Measurements from ENCODE around the gene PSD.
"Not testable (repeated sequence)": the region's sequence is repeated elsewhere in the genome, so short reads cannot be mapped to it uniquely, and the experiment has no call there.

Gene PSD

DNA sequence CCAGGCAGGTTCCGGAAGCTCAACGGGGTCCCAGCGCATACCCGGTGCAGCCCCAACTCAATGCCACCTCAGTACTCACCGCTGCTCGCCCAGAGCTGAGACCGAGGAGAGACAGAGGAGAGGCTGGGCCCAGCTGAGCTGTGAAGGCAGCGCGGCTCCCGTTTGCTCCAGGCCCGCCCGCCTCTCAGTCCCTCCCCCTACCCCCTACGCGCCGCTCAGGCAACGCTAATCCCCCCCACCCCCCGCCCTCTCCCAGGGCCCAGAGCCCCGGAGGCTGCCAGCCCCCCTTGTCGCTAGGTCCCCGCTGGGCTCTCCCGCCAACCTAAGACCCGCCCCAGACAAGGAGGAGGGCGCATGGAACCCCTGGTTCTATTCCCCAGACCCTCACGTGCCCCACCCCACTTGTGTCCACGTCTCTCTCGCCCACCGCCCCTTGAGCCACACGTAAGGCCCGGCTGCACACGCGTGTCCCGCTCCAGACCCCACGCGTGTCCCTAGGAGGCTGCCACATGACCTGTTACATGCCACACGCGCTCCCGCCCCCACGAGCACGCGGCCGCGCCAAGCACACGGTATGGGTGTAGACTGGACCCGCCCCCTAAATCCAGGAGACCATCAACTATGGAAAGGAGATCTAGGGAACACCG lies at the start of gene PSD:
PSD (minus strand) TSS at position 164 of the 647 bp plus-strand sequence. CDS start 1,747 bp downstream, outside the sequence.
- in situ Hi-C loops (cut with HindIII; ENCODE audit: low pct_unique_long_range_greater_than_20kb, low sequenced_read_pairs), result no loop called here
- no peak for TF ChIP-seq JUND (IDR thresholded peaks at IDR 0.05; ENCODE audit: low read depth)
- DNase-seq (ENCODE audit: low read depth in 1 of 2, low spot score in 1 of 2), result no peak

DNA sequence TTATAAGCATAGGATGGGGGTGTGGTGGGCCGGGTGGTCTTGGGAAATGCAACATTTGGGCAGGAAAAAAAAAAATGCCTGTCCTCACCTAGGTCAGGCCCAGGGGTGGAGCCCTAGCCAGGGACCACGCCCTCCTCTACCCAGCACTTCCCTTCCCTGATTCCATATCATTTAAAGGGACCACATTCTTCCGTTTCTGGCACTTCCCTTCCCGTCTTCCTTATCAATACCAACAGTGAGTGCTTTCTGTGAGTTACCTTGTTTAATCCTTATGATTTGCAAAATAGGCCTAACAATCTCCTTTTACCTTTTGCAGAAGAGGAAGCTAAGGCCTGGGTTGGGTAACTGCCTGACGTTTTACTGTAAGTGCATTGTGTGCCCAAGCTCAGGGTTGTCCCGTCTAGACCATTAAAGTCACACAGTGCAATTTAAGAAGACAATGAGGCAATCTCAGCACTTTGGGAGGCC lies 49.4 kb upstream of the PSD start:
- in situ Hi-C loops (cut with HindIII; ENCODE audit: low pct_unique_long_range_greater_than_20kb, low sequenced_read_pairs), result no loop called here
- no peak for DNase-seq (ENCODE audit: low read depth in 1 of 2, low spot score in 1 of 2)

DNA sequence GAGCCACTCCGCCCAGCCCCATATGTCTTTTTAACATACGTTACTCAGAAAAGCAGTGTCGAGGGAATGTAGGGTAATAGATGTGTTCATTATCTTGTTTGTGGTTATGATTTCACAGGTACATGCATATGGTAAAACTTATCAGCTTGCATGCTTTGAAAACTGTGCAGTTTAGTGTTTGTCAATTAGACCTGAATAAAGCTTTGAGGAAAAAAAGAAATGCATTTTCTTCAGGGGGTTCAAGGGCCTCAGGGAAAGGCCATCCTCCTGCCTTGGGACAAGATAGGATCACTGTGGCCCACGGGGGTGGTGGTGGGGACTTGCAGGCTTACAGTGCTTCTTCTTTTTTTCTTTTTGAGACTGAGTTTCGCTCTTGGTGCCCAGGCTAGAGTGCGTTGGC lies 48.7 kb upstream of the PSD start:
- in situ Hi-C loops (cut with HindIII; ENCODE audit: low pct_unique_long_range_greater_than_20kb, low sequenced_read_pairs), result no loop called here
- TF ChIP-seq JUND (IDR thresholded peaks at IDR 0.05; ENCODE audit: low read depth), result no peak
- DNase-seq (ENCODE audit: low read depth in 1 of 2, low spot score in 1 of 2), result no peak

More for the DNA sequence above, 49.4 kb upstream of the PSD start:
- no peak for TF ChIP-seq JUND (IDR thresholded peaks at IDR 0.05; ENCODE audit: low read depth)

DNA sequence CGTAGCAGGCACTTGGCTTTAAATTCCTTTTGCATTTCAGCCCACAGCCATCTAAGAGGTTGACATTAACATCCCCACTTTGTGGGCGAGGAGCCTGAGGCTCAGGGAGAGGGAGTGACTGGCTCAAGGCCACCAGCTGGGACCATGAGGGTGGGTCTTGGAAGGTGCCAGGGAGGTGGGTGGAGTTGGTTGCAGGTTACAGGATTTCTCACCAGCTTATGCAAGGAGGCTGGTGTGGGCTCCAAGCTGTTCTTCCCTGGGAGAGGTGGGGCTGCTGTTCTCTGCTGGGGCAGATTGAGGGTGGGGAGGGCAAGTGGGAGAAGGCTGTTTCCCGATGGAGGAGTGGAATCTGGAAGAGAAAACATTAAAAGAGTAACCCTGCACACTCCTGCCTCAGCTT lies 46.9 kb upstream of the PSD start:
- DNase-seq (ENCODE audit: low read depth in 1 of 2, low spot score in 1 of 2), result no peak
- TF ChIP-seq JUND (IDR thresholded peaks at IDR 0.05; ENCODE audit: low read depth), result no peak
- in situ Hi-C loops (cut with HindIII; ENCODE audit: low pct_unique_long_range_greater_than_20kb, low sequenced_read_pairs), result no loop called here

DNA sequence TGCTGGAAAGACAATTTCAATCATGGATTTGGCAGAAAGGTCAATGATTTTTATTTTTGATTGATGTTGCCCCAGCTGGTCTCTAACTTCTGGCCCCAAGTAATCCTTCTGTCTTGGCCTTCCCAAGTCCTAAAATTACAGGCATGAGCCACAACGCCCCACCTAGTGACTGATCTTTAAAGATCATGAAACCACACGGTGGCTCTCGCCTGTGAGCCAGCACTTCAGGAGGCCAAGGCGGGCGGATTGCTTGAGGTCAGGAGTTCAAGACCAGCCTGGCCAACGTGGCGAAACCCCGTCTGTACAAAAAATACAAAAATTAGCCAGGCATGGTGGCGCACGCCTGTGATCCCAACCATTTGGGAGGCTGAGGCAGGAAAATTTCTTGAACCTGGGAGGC lies 45.4 kb upstream of the PSD start:
- no peak for TF ChIP-seq JUND (IDR thresholded peaks at IDR 0.05; ENCODE audit: low read depth)
- in situ Hi-C loops (cut with HindIII; ENCODE audit: low pct_unique_long_range_greater_than_20kb, low sequenced_read_pairs), result no loop called here
- DNase-seq (ENCODE audit: low read depth in 1 of 2, low spot score in 1 of 2), result no peak

DNA sequence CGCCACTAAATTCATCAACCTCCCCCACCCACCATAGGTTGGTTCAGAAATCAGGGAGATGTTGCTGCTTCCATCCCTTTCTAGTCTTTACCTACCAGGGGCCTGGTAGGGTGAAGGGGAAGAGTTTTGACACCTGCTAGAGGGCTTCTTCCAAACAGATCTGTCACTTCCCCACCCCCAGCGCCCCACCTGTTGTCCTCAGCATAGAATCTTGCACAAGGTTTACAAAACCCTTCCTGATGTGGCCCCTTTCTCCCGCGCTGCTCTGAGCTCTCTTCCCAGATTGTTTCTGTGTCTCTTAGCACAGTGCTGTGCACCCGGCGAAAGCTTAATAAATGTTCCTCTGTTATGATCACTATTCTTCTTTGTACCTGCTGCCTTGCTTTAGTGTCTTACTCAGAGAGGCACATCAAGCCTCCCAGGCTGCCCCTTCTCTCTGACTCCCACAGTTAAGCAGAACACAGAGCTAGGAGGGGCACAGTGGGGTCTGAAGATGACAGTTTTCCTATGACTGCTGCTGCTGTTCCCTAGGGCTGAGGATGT lies 44.0 kb upstream of the PSD start:
- in situ Hi-C loops (cut with HindIII; ENCODE audit: low pct_unique_long_range_greater_than_20kb, low sequenced_read_pairs), result no loop called here
- TF ChIP-seq JUND (IDR thresholded peaks at IDR 0.05; ENCODE audit: low read depth), result no peak
- DNase-seq (ENCODE audit: low read depth in 1 of 2, low spot score in 1 of 2), result no peak

DNA sequence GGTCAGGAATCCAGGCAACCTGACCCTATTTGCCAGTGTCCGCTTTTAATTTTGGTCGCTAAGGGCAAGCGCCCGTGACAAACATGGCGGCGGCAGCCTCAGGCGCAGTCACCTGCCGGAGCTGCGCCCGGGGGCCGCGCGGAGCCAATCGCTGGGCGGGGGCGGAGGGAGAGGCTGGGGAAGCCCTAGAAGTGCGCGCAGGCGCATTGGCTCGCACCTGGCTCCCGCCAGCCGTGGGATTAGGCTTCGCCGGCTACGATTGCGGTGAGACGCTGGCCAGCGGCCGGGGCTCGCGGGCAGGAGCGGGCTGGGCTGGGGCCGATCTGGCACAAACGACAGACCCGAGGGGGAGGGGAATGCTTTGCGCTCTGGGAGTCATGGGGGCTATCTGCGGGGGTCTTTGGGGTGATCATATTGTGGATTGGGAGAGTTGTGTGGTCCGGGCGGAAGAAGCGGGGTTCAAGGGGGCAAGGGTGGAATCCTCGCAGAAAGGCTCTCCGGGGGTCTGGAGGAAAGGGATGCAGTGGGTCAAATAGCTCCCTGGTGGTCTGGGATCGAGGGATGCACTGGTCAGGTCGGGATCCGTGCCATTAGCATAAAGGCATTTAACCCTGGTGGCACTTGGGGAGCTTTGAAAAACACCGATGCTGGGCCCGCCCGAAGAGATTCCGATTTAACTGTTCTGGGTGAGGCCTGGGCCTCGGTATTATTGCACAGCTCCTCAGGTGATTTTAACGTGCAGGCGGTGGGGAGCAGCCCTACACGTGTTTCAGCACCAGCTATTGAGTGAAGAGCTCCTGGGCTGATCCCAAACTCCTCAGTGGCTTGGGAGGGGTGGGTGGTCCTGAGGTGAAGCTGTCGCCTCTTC lies 42.8 kb upstream of the PSD start:
- no peak for TF ChIP-seq JUND (IDR thresholded peaks at IDR 0.05; ENCODE audit: low read depth)
- peak; percentile 97 to 98 for DNase-seq (ENCODE audit: low read depth in 1 of 2, low spot score in 1 of 2)
- in situ Hi-C loops (cut with HindIII; ENCODE audit: low pct_unique_long_range_greater_than_20kb, low sequenced_read_pairs), result no loop called here

DNA sequence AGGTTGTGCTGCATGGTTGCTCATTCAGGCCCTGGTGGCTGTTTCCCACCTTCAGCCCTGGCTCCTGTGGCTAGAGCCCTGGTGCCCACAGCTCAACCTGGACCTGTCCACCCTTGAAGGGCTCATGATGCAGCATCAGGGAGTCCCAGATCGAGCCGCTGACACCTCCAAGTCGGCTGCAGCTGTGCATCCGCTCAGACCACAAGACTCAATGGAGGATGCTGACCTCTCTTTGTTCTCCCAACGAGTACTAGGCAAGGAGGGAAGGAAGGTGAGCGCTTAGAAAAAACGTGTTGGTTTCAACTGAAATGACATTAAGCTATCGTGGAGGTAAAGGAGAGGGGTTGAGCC lies 42.2 kb upstream of the PSD start:
- no peak for DNase-seq (ENCODE audit: low read depth in 1 of 2, low spot score in 1 of 2)
- no peak for TF ChIP-seq JUND (IDR thresholded peaks at IDR 0.05; ENCODE audit: low read depth)
- in situ Hi-C loops (cut with HindIII; ENCODE audit: low pct_unique_long_range_greater_than_20kb, low sequenced_read_pairs), result no loop called here

DNA sequence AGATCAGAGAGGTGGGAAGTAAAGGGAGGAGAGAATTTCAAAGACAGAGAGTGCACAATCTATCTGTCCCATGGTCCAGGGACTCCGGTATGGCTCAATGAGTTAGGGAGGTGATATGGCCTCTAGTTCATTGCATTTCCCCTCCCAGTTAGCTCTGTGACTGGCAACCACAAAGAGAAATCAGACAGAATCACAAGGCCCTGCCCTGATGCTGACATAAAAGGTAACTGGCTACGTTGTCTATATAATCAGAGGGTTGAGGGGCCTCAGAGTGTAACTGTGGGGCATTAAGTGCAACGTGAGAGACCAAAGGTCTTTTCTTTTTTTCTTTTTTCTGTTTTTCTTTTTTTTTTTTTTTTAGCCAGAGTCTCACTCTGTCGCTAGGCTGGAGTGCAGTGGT lies 40.1 kb upstream of the PSD start:
- TF ChIP-seq JUND (IDR thresholded peaks at IDR 0.05; ENCODE audit: low read depth), result no peak
- in situ Hi-C loops (cut with HindIII; ENCODE audit: low pct_unique_long_range_greater_than_20kb, low sequenced_read_pairs), result no loop called here
- no peak for DNase-seq (ENCODE audit: low read depth in 1 of 2, low spot score in 1 of 2)

DNA sequence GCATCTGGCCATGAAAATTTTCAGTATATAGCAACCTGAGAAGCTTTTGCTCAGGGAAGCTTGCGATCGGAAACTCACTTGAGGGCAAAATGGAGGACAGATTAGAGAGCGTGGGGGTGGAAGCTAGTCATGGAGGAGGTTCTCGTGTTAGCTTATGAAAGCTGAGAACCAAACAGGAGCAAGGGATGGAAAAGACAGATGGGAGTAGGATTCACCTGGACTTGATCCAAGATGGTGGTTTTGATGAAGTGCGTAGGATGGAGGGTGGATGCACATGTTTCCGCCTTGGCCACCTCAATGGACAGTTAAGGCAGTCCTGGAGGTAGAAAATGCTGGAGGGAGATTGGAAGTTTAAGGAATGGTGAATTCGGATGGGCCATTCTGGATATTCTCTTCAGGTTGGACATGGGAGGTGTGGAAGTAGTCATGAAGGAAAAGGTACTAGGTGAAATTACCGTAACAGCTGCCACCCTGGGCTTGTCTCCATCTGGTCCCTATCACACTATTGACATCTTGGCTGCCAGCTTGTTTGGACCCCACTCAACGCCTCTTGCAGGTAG lies 39.1 kb upstream of the PSD start:
- no peak for TF ChIP-seq JUND (IDR thresholded peaks at IDR 0.05; ENCODE audit: low read depth)
- in situ Hi-C loops (cut with HindIII; ENCODE audit: low pct_unique_long_range_greater_than_20kb, low sequenced_read_pairs), result no loop called here
- no peak for DNase-seq (ENCODE audit: low read depth in 1 of 2, low spot score in 1 of 2)

DNA sequence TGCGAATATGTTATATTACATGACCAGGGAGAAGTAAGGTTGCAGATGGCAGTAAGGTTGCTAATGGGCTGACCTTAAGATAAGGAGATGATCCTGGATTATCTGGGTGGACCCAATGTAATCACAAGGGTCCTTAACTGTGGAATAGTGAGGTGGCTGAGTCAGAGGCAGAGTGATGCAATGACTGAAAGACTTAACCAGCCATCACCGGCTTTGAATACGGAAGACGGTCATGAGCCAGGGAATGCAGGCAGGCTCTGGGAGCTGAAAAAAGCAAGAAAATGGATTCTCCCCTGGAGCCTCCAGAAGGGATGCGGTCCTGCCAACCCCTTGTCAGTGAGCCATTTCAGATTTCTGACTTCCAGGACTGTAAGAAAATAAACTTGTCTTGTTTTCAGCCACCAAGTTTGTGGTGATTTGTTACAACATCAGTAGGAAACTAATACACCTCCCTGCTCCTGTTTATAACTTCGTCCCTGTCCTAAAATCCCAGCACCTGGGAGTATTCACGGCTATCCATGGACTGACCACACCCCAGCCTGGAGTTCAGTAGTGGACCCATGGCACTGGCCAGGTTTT lies 37.4 kb upstream of the PSD start:
- in situ Hi-C loops (cut with HindIII; ENCODE audit: low pct_unique_long_range_greater_than_20kb, low sequenced_read_pairs), result no loop called here
- TF ChIP-seq JUND (IDR thresholded peaks at IDR 0.05; ENCODE audit: low read depth), result no peak
- DNase-seq (ENCODE audit: low read depth in 1 of 2, low spot score in 1 of 2), result no peak

DNA sequence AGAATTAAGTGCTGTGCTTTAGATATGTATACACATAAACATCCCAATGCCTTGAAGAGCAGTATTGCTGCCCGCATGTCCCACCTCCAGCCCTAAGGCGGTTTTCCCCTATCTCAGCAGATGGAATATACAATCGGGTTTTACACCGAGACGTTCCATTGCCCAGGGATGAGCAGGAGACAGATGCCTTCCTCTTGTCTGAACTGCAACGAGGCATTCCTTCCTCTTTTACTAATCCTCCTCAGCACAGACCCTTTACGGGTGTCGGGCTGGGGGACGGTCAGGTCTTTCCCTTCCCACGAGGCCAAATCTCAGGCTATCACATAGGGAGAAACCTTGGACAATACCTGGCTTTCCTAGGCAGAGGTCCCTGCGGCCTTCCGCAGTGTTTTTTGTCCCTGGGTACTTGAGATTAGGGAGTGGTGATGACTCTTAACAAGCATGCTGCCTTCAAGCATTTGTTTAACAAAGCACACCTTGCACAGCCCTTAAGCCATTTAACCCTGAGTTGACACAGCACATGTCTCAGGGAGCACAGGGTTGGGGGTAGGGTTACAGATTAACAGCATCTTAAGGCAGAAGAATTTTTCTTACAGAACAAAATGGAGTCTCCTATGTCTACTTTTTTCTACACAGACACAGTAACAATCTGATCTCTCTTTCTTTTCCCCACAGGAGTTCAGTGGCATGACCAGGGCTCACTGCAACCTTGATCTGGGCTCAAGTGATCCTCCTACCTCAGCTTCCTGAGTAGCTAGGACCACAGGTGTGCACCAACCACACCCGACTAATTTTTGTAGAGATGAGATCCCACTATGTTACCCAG lies 36.3 kb upstream of the PSD start:
- in situ Hi-C loops (cut with HindIII; ENCODE audit: low pct_unique_long_range_greater_than_20kb, low sequenced_read_pairs); DNase-seq (ENCODE audit: low read depth in 1 of 2, low spot score in 1 of 2): not testable (repeated sequence)
